Dedifferentiated amniotic fluid mesenchymal stem cell (primary cell): Measurements from ENCODE around the gene MAN1A1.

ENCODE experiments used
- DNase-seq: peaks from one replicate; pipeline ENCODE4 v3.0.0-alpha.2; 2016; ENCODE audit errors: extremely low spot score

The MAN1A1 gene

GRCh38 chr6:119195848-119196247, 153.7 kb downstream of the MAN1A1 start:
- no peak for DNase-seq

- DNase-seq = no peak
Measured at GRCh38 chr6:119195204-119195603, 154.4 kb downstream of the MAN1A1 start.

- no peak for DNase-seq
Measured at GRCh38 chr6:119193707-119194106, 155.9 kb downstream of the MAN1A1 start.

- no peak for DNase-seq
Measured at GRCh38 chr6:119192200-119192599, 157.4 kb downstream of the MAN1A1 start.

- no peak for DNase-seq
Measured at GRCh38 chr6:119190176-119190575, 159.4 kb downstream of the MAN1A1 start.

GRCh38 chr6:119189498-119189897, 160.1 kb downstream of the MAN1A1 start:
- DNase-seq = no peak

- no peak for DNase-seq
Measured at GRCh38 chr6:119187596-119187995, 162.0 kb downstream of the MAN1A1 start.

- DNase-seq = no peak
Measured at GRCh38 chr6:119186490-119186889, 163.1 kb downstream of the MAN1A1 start.

GRCh38 chr6:119184008-119184648, 165.4 kb downstream of the MAN1A1 start:
- no peak for DNase-seq

GRCh38 chr6:119183457-119183856, 166.1 kb downstream of the MAN1A1 start:
- no peak for DNase-seq

- DNase-seq = no peak
Measured at GRCh38 chr6:119182875-119183274, 166.7 kb downstream of the MAN1A1 start.

GRCh38 chr6:119182216-119182803, 167.3 kb downstream of the MAN1A1 start:
- DNase-seq = no peak

- no peak for DNase-seq
Measured at GRCh38 chr6:119181046-119181445, 168.5 kb downstream of the MAN1A1 start.

GRCh38 chr6:119179842-119180241, 169.7 kb downstream of the MAN1A1 start:
- no peak for DNase-seq

- DNase-seq = no peak
Measured at GRCh38 chr6:119179062-119179461, 170.5 kb downstream of the MAN1A1 start.

- no peak for DNase-seq
Measured at GRCh38 chr6:119176445-119176844, 173.1 kb downstream of the MAN1A1 start.

GRCh38 chr6:119174879-119175817, 174.4 kb downstream of the MAN1A1 start:
- peak; percentile 26 for DNase-seq

GRCh38 chr6:119174085-119174445, 175.5 kb downstream of the MAN1A1 start:
- DNase-seq = no peak

- no peak for DNase-seq
Measured at GRCh38 chr6:119173249-119174084, 176.1 kb downstream of the MAN1A1 start.

GRCh38 chr6:119172824-119173223, 176.7 kb downstream of the MAN1A1 start:
- DNase-seq = no peak

GRCh38 chr6:119171864-119172588, 177.5 kb downstream of the MAN1A1 start:
- DNase-seq = no peak
